ENCODE results near the gene SDC3. TPM values are rescaled to one million over a fixed set of nuclear protein-coding genes. Genes with fewer than 3 reads are reported as not detected.

The SDC3 gene
- total RNA-seq, 6 experiments from 2014 or later: 13.8 to 45.7 (median 16.2) TPM

DNA sequence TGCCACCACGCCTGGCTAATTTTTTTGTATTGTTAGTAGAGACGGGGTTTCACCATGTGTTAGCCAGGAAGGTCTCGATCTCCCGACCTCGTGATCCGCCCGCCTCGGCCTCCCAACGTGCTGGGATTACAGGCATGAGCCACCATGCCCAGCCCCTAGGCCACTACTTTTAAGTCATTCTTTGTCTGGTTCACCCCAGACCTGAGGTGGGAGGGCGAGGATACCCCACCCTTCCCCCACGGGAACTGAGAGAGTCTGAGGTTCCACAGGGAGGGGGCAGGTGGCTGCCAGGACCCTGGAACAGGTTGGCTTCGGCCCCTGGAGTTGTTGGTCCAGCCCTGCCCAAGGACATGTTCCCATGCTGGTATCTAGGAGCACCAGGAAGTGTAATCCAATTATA, 7.7 kb upstream of the SDC3 start:
- Histone ChIP-seq H3K4me1 (no peaks in the 10 kb centered on the region), H3K4me3 (no peak overlapping the region), H3K27ac (no peak overlapping the region), H3K36me3 (no peaks in the 10 kb centered on the region), H3K27me3 (no peaks in the 10 kb centered on the region), H3K9me3 (no peaks in the 10 kb centered on the region)
- 90% methylated on average over 8 of the region's 12 CpGs for WGBS (ENCODE audit: insufficient coverage, low coverage, low lambda C conversion rate, missing lambda C conversion rate)
- intact Hi-C loops (cut with DNase I): loop anchor here in 1 of 2 donors (10.0 kb wide), 1 partner anchor 191 kb away; the partner anchor contains the start of gene MATN1
- TF ChIP-seq POLR2A (IDR thresholded peaks at IDR 0.05): no peak
- TF ChIP-seq, protein P1, sequence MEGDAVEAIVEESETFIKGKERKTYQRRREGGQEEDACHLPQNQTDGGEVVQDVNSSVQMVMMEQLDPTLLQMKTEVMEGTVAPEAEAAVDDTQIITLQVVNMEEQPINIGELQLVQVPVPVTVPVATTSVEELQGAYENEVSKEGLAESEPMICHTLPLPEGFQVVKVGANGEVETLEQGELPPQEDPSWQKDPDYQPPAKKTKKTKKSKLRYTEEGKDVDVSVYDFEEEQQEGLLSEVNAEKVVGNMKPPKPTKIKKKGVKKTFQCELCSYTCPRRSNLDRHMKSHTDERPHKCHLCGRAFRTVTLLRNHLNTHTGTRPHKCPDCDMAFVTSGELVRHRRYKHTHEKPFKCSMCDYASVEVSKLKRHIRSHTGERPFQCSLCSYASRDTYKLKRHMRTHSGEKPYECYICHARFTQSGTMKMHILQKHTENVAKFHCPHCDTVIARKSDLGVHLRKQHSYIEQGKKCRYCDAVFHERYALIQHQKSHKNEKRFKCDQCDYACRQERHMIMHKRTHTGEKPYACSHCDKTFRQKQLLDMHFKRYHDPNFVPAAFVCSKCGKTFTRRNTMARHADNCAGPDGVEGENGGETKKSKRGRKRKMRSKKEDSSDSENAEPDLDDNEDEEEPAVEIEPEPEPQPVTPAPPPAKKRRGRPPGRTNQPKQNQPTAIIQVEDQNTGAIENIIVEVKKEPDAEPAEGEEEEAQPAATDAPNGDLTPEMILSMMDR (IDR thresholded peaks at IDR 0.05): no peak
- ATAC-seq (no peak), DNase-seq (peak in 2 of 3 donors; percentile 30 to 33)

DNA sequence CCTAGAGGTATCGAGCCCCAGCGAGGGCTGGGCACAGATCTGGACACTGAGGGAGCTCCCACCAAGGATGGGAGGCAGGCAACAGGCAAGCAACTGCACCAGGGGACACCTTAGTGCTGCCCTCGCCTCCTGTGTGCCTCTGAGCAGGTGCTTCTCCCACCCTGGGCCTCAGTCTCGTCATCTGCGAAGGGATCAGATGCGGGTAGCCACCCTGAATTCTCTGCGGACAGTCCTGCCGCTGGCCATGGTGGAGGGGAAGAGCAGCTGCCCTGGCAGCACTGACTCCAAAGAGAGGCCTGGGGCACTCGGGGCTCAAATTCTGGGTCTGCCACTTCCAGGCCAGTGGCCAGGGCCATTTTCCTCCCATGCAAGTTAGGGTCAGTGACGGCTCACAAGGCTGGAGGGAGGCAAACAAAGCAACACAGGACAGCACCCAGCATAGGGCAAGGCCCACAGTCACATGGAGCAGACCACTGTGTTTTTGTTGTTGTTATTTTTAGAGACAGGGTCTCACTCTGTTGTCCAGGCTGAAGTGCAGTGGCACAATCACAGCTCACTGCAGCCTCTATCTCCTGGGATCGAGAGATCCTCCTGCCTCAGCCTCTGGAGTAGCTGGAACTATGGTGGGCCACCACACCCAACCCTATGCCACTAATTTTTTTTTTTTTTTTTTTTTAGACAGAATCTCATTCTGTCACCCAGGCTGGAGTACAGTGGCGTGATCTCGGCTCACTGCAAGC, 7.1 kb upstream of the SDC3 start:
- intact Hi-C loops (cut with DNase I): loop anchor here in 1 of 2 donors (10.0 kb wide), 1 partner anchor 191 kb away; the partner anchor contains the start of gene MATN1
- Histone ChIP-seq H3K27me3 (no peaks in the 10 kb centered on the region), H3K4me1 (no peaks in the 10 kb centered on the region), H3K27ac (no peak overlapping the region), H3K9me3 (no peaks in the 10 kb centered on the region), H3K4me3 (no peak overlapping the region), H3K36me3 (no peaks in the 10 kb centered on the region)
- WGBS (ENCODE audit: insufficient coverage, low coverage, low lambda C conversion rate, missing lambda C conversion rate): 80% methylated on average over 1 of the region's 13 CpGs
- ATAC-seq (no peak), DNase-seq (peak in 2 of 3 donors; percentile 37 to 47)
- TF ChIP-seq, protein P1 (IDR thresholded peaks at IDR 0.05): no peak
- TF ChIP-seq POLR2A (IDR thresholded peaks at IDR 0.05): no peak

DNA sequence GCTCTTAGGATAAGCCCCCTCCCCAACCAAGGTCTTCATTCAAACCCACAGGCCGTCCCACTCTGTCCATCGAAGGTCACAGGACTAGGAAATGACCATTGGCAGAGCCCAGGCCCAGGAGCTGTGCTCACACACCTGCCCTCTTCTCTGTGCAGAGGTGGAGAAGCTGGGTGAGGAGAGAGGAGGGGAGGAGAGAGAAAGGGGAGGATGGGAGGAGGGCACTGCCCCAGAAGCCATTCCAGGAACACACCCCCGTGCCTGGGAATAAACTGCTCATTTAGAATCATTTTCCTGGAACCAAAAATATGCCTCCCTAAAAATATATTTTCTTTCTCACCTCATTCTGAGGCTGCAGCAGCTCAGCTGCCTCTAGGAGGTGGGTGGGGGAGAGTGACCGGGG, 6.4 kb upstream of the SDC3 start:
- no peak for TF ChIP-seq POLR2A (IDR thresholded peaks at IDR 0.05)
- TF ChIP-seq, protein P1 (IDR thresholded peaks at IDR 0.05): no peak
- intact Hi-C loops (cut with DNase I): loop anchor here (5.0 to 10.0 kb wide), 3 partner anchors 113 to 190 kb away; partner anchors contain the start of gene MATN1 (in 1 of the 2)
- DNase-seq (peak in 1 of 3 donors; percentile 22), ATAC-seq (no peak)
- 89% methylated on average over 3 of the region's 4 CpGs for WGBS (ENCODE audit: insufficient coverage, low coverage, low lambda C conversion rate, missing lambda C conversion rate)
- Histone ChIP-seq H3K4me3 (no peak overlapping the region), H3K9me3 (no peaks in the 10 kb centered on the region), H3K36me3 (no peaks in the 10 kb centered on the region), H3K27ac (no peak overlapping the region), H3K4me1 (no peaks in the 10 kb centered on the region), H3K27me3 (no peaks in the 10 kb centered on the region)

DNA sequence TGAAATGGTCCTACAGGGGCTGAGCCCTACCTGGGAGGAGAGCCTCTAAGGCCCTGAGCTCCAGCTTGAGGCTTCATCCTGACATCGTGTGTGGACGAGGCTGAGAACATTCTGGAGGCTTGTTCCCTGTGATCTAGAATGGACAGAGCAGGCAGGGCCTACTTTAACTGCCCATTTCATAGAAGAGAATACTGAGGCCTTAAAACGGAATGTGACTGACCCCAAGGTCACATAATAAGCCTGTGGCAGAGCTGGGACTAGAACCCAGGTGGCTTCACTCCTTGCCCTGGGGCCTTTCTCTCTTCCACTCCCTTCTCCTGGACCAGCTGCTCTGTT, 6.0 kb upstream of the SDC3 start:
- DNase-seq (peak in 1 of 3 donors; percentile 34), ATAC-seq (no peak)
- peak overlapping the region in 1 of 3 donors; percentile 18 for H3K27ac ChIP-seq
- H3K9me3 ChIP-seq: no peaks in the 10 kb centered on the region
- no peak overlapping the region for H3K4me3 ChIP-seq
- WGBS (ENCODE audit: insufficient coverage, low coverage, low lambda C conversion rate, missing lambda C conversion rate): 57% methylated on average over 2 of the region's 3 CpGs
- no peaks in the 10 kb centered on the region for H3K27me3 ChIP-seq
- H3K36me3 ChIP-seq: no peaks in the 10 kb centered on the region
- TF ChIP-seq POLR2A (IDR thresholded peaks at IDR 0.05): no peak
- TF ChIP-seq, protein P1 (IDR thresholded peaks at IDR 0.05): no peak
- intact Hi-C loops (cut with DNase I): loop anchor here (5.0 to 10.0 kb wide), 3 partner anchors 112 to 190 kb away; partner anchors contain the start of gene MATN1 (in 1 of the 2)
- H3K4me1 ChIP-seq: no peaks in the 10 kb centered on the region

Data from right lobe of liver (tissue), 6 donors.